H9 (cell line): Measurements from ENCODE around the gene CXCL10. TPM values are rescaled to one million over a fixed set of nuclear protein-coding genes. Genes with fewer than 3 reads are reported as not detected.

Experiments
- DNase-seq: peaks from one replicate; pipeline ENCODE4 v3.0.0-alpha.2; 2017
- H2AFZ ChIP-seq: one replicate; pipeline ENCODE4 v1.6.1; 2013; ENCODE audit warnings: mild to moderate bottlenecking, low read length, control low read depth, moderate library complexity
- H2AK5ac ChIP-seq: 2 replicates; pipeline ENCODE4 v1.6.1; 2013; ENCODE audit warnings: low read length, control low read depth, mixed read lengths; ENCODE audit not compliant: insufficient read length
- H2BK120ac ChIP-seq: one replicate; pipeline ENCODE4 v1.6.1; 2013; ENCODE audit warnings: low read depth, mild to moderate bottlenecking, low read length, control low read depth, inconsistent platforms; ENCODE audit not compliant: poor library complexity, severe bottlenecking
- H2BK12ac ChIP-seq: 2 replicates; pipeline ENCODE4 v1.6.1; 2013; ENCODE audit warnings: low read length, control low read depth, mixed read lengths, low read depth; ENCODE audit not compliant: insufficient read length
- H2BK15ac ChIP-seq: 2 replicates; pipeline ENCODE4 v1.6.1; 2013; ENCODE audit warnings: low read depth, low read length, control low read depth
- H2BK20ac ChIP-seq: one replicate; pipeline ENCODE4 v1.6.1; 2013; ENCODE audit warnings: low read depth, mild to moderate bottlenecking, low read length, control low read depth, inconsistent platforms; ENCODE audit not compliant: poor library complexity, severe bottlenecking
- H2BK5ac ChIP-seq: 2 replicates; pipeline ENCODE4 v1.6.1; 2013; ENCODE audit warnings: low read length, control low read depth, mixed read lengths; ENCODE audit not compliant: insufficient read length
- H3K14ac ChIP-seq: 2 replicates; pipeline ENCODE4 v1.6.1; 2013; ENCODE audit warnings: low read length, control low read depth; ENCODE audit not compliant: insufficient read depth
- H3K18ac ChIP-seq: 2 replicates; pipeline ENCODE4 v1.6.1; 2013; ENCODE audit warnings: low read depth, mild to moderate bottlenecking, mixed read lengths, low read length, control low read depth; ENCODE audit not compliant: insufficient read length
- H3K23ac ChIP-seq: 2 replicates; pipeline ENCODE4 v1.6.1; 2013; ENCODE audit warnings: low read length, control low read depth, mixed read lengths, low read depth; ENCODE audit not compliant: insufficient read length
- H3K23me2 ChIP-seq: 2 replicates; pipeline ENCODE4 v1.6.1; 2013; ENCODE audit warnings: low read depth, mild to moderate bottlenecking, mixed read lengths, low read length, control low read depth; ENCODE audit not compliant: insufficient read length, poor library complexity, severe bottlenecking
- H3K27ac ChIP-seq: 2 replicates; pipeline ENCODE4 v1.5.1; 2013; ENCODE audit warnings: low read length, control low read depth, mixed read lengths, low read depth; ENCODE audit not compliant: insufficient read length
- H3K27me3 ChIP-seq: 2 replicates; pipeline ENCODE4 v1.6.1; 2013; ENCODE audit warnings: low read length, control low read depth, inconsistent platforms; ENCODE audit not compliant: insufficient read depth
- H3K4ac ChIP-seq: 2 replicates; pipeline ENCODE4 v1.6.1; 2013; ENCODE audit warnings: low read depth, mild to moderate bottlenecking, control low read depth, inconsistent platforms, low read length, moderate library complexity
- H3K4me1 ChIP-seq: 2 replicates; pipeline ENCODE4 v1.6.1; 2013; ENCODE audit warnings: low read length, control low read depth, inconsistent platforms; ENCODE audit not compliant: insufficient read depth
- H3K4me2 ChIP-seq: 2 replicates; pipeline ENCODE4 v1.6.1; 2013; ENCODE audit warnings: low read length, control low read depth, mixed read lengths; ENCODE audit not compliant: insufficient read length, insufficient read depth
- H3K56ac ChIP-seq: 2 replicates; pipeline ENCODE4 v1.6.1; 2013; ENCODE audit warnings: low read depth, mild to moderate bottlenecking, mixed read lengths, low read length, control low read depth; ENCODE audit not compliant: insufficient read length
- H3K79me1 ChIP-seq: 2 replicates; pipeline ENCODE4 v1.6.1; 2013; ENCODE audit warnings: low read depth, mild to moderate bottlenecking, moderate library complexity, low read length, control low read depth, inconsistent platforms; ENCODE audit not compliant: insufficient read depth, poor library complexity, severe bottlenecking
- H3K79me2 ChIP-seq: 2 replicates; pipeline ENCODE4 v1.6.1; 2013; ENCODE audit warnings: low read length, control low read depth, inconsistent platforms; ENCODE audit not compliant: insufficient read depth
- H3K9ac ChIP-seq: 2 replicates; pipeline ENCODE4 v1.6.1; 2013; ENCODE audit warnings: low read length, control low read depth, mixed read lengths; ENCODE audit not compliant: insufficient read length; ENCODE audit errors: extremely low read depth
- H3K9me3 ChIP-seq: one replicate; pipeline ENCODE4 v1.6.1; 2013; ENCODE audit warnings: low read depth, low read length, inconsistent platforms; ENCODE audit not compliant: control insufficient read depth
- H3T11ph ChIP-seq: one replicate; pipeline ENCODE4 v1.6.1; 2013; ENCODE audit warnings: mild to moderate bottlenecking, low read length, control low read depth, inconsistent platforms
- H4K20me1 ChIP-seq: one replicate; pipeline ENCODE4 v1.6.1; 2013; ENCODE audit not compliant: control insufficient read depth, insufficient read length, insufficient read depth
- H4K5ac ChIP-seq: 2 replicates; pipeline ENCODE4 v1.6.1; 2013; ENCODE audit warnings: low read depth, mild to moderate bottlenecking, mixed read lengths, low read length, control low read depth; ENCODE audit not compliant: insufficient read length
- H4K8ac ChIP-seq: replicated peaks from 2 replicates; pipeline ENCODE4 v1.6.1; 2013; ENCODE audit warnings: low read length, control low read depth, mixed read lengths, low read depth; ENCODE audit not compliant: insufficient read length
- H4K91ac ChIP-seq: 2 replicates; pipeline ENCODE4 v1.6.1; 2013; ENCODE audit warnings: low read depth, mild to moderate bottlenecking, moderate library complexity, mixed read lengths, low read length, control low read depth; ENCODE audit not compliant: insufficient read length
- H3K27ac Mint-ChIP-seq, 3 experiments: 2 replicates in 2 of 3; 3 replicates in 1 of 3; pipeline ENCODE4 v1.8.0; 2020 to 2021; ENCODE audit warnings: mixed read lengths in 3 of 3, mild to moderate bottlenecking in 1 of 3, moderate library complexity in 1 of 3
- H3K27me3 Mint-ChIP-seq: 2 replicates; pipeline ENCODE4 v1.8.0; 2021; ENCODE audit warnings: low read depth, mild to moderate bottlenecking, moderate library complexity, mixed read lengths
- H3K36me3 Mint-ChIP-seq, 3 experiments: 2 replicates in 2 of 3; 3 replicates in 1 of 3; pipeline ENCODE4 v1.8.0; 2020 to 2021; ENCODE audit warnings: low read depth in 3 of 3, mixed read lengths in 3 of 3; ENCODE audit not compliant: insufficient read depth in 1 of 3
- H3K4me1 Mint-ChIP-seq, 2 experiments: 2 replicates each; pipeline ENCODE4 v1.8.0; 2020; ENCODE audit warnings: mixed read lengths in 2 of 2
- H3K4me3 Mint-ChIP-seq, 2 experiments: 2 replicates in 1 of 2; 3 replicates in 1 of 2; pipeline ENCODE4 v1.8.0; 2020 to 2021; ENCODE audit warnings: mild to moderate bottlenecking in 2 of 2, mixed read lengths in 2 of 2, moderate library complexity in 1 of 2
- H3K9me3 Mint-ChIP-seq, 2 experiments: 2 replicates in 1 of 2; 3 replicates in 1 of 2; pipeline ENCODE4 v1.8.0; 2020; ENCODE audit warnings: mild to moderate bottlenecking in 2 of 2, mixed read lengths in 2 of 2, moderate library complexity in 1 of 2
- WGBS: extraction: QIAGEN DNeasy Blood & Tissue Kit; methylation state at CpG from one replicate; pipeline ENCODE4 v1.1.7; 2013; ENCODE audit warnings: missing lambda C conversion rate, low lambda C conversion rate, mixed read lengths; ENCODE audit not compliant: insufficient read length; ENCODE audit errors: extremely low coverage; 5-methylcytosine and 5-hydroxymethylcytosine counted together
- total RNA-seq: library from RNA; stranded (reverse); gene quantifications from 2 replicates; pipeline ENCODE4 v1.2.1, GENCODE V29; 2021
- TF ChIP-seq, protein P1 (sequence below): fragments of 200-600 bp; sonication (generic); conservative IDR thresholded peaks from 3 replicates; pipeline ENCODE4 v1.8.0; 2021; ENCODE audit warnings: antibody characterized with exemption, mild to moderate bottlenecking

Gene CXCL10
- total RNA-seq, 1 experiment from 2014 or later: not detected

DNA sequence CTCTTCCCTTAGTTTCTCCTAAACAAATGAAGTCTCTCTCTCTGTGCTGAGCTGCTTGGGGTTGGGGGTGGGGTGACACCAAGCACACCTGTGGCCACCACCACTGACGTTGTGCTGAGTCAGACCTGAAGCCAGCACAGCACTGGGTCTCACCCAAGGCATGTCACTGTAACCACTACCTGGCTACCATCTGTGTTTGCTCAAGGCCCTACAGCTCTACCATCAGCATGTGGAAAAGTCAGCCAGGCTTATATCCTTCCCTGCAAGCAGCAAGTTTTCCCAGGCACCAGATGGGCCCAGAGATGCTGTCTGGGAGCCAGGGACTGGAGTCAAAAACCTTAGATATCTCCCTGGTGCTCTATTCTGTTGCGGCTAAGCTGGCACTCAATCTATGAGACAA is 6.9 kb downstream of the CXCL10 start:
- H2AK5ac ChIP-seq: no peak overlapping the region
- no peak overlapping the region for H3K14ac ChIP-seq
- DNase-seq: peak; percentile 57
- Mint-ChIP-seq H3K27me3 (peaks cover 1% of the 10 kb centered on the region; the same call in 1 of the 2 replicates), H3K9me3 (no peaks in the 10 kb centered on the region), H3K4me3 (no peak overlapping the region), H3K4me1 (peaks cover 20 to 22% of the 10 kb centered on the region in 2 experiments), H3K27ac (peak overlapping the region in 1 of 3 experiments; percentile 91; a peak in 1 of 7 replicates), H3K36me3 (no peaks in the 10 kb centered on the region)
- no peaks in the 10 kb centered on the region for H3K79me1 ChIP-seq
- no peak overlapping the region for H3K4ac ChIP-seq
- TF ChIP-seq, protein P1, sequence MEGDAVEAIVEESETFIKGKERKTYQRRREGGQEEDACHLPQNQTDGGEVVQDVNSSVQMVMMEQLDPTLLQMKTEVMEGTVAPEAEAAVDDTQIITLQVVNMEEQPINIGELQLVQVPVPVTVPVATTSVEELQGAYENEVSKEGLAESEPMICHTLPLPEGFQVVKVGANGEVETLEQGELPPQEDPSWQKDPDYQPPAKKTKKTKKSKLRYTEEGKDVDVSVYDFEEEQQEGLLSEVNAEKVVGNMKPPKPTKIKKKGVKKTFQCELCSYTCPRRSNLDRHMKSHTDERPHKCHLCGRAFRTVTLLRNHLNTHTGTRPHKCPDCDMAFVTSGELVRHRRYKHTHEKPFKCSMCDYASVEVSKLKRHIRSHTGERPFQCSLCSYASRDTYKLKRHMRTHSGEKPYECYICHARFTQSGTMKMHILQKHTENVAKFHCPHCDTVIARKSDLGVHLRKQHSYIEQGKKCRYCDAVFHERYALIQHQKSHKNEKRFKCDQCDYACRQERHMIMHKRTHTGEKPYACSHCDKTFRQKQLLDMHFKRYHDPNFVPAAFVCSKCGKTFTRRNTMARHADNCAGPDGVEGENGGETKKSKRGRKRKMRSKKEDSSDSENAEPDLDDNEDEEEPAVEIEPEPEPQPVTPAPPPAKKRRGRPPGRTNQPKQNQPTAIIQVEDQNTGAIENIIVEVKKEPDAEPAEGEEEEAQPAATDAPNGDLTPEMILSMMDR: no peak
- no peak overlapping the region for H2BK5ac ChIP-seq
- no CpG with 5 or more reads among the region's 2 CpGs for WGBS
- H4K91ac ChIP-seq: no peak overlapping the region
- H3K27ac ChIP-seq: no peak overlapping the region
- H2BK15ac ChIP-seq: no peak overlapping the region
- no peak overlapping the region for H3K4me2 ChIP-seq
- no peaks in the 10 kb centered on the region for H4K20me1 ChIP-seq
- H3K23ac ChIP-seq: no peak overlapping the region
- no peaks in the 10 kb centered on the region for H3K27me3 ChIP-seq
- H3K18ac ChIP-seq: no peak overlapping the region
- H2BK12ac ChIP-seq: no peak overlapping the region
- no peak overlapping the region for H3T11ph ChIP-seq
- no peak overlapping the region for H4K5ac ChIP-seq
- no peak overlapping the region for H2BK120ac ChIP-seq
- no peaks in the 10 kb centered on the region for H3K9me3 ChIP-seq
- no peak overlapping the region for H3K9ac ChIP-seq
- H3K79me2 ChIP-seq: no peaks in the 10 kb centered on the region
- no peaks in the 10 kb centered on the region for H3K23me2 ChIP-seq
- H4K8ac ChIP-seq: no peak overlapping the region
- no peak overlapping the region for H2AFZ ChIP-seq
- H3K4me1 ChIP-seq: peaks cover 10% of the 10 kb centered on the region; the same call in 1 of the 2 replicates
- H3K56ac ChIP-seq: no peak overlapping the region
- no peak overlapping the region for H2BK20ac ChIP-seq
